NCI-H82 (cell line): Measurements from ENCODE around the gene LRRC34.
A peak's percentile ranks its signal among the peaks of the same experiment; 100 is the strongest.

Experiments used
- DNase-seq: peaks from one replicate; lab custom pipeline; 2025; lab: John Stamatoyannopoulos, UW

The LRRC34 gene

GRCh38 chr3:169812332-169813235, at the start of gene LRRC34, which contains the start of gene LRRIQ4:
Gene LRRC34 (minus strand): TSS chr3:169812904. CDS start chr3:169812548, 356 bp downstream.
Gene LRRIQ4 (plus strand): TSS chr3:169812870. CDS start chr3:169821922, 9,052 bp downstream.
- peak; percentile 94 for DNase-seq

- no peak for DNase-seq
Measured at GRCh38 chr3:169861871-169862270, 49.2 kb upstream of the LRRC34 start.

GRCh38 chr3:169857811-169858210, 45.1 kb upstream of the LRRC34 start:
- DNase-seq: no peak

- no peak for DNase-seq
Measured at GRCh38 chr3:169855514-169855913, 42.8 kb upstream of the LRRC34 start.

GRCh38 chr3:169850618-169851017, 37.9 kb upstream of the LRRC34 start:
- DNase-seq: no peak

GRCh38 chr3:169848741-169849140, 36.0 kb upstream of the LRRC34 start:
- no peak for DNase-seq

GRCh38 chr3:169847896-169848295, 35.2 kb upstream of the LRRC34 start:
- DNase-seq: peak; percentile 64

GRCh38 chr3:169846458-169847193, 33.9 kb upstream of the LRRC34 start:
- no peak for DNase-seq

GRCh38 chr3:169842960-169843359, 30.3 kb upstream of the LRRC34 start:
- peak; percentile 68 for DNase-seq

GRCh38 chr3:169841171-169841570, 28.5 kb upstream of the LRRC34 start:
- no peak for DNase-seq

- DNase-seq: no peak
Measured at GRCh38 chr3:169838511-169839030, 25.9 kb upstream of the LRRC34 start.

- no peak for DNase-seq
Measured at GRCh38 chr3:169836942-169837275, 24.2 kb upstream of the LRRC34 start.

- peak; percentile 85 for DNase-seq
Measured at GRCh38 chr3:169836078-169836941, 23.6 kb upstream of the LRRC34 start.

- no peak for DNase-seq
Measured at GRCh38 chr3:169835533-169835932, 22.8 kb upstream of the LRRC34 start.

GRCh38 chr3:169827712-169828111, 15.0 kb upstream of the LRRC34 start:
- DNase-seq: no peak

- DNase-seq: no peak
Measured at GRCh38 chr3:169825316-169825715, 12.6 kb upstream of the LRRC34 start.

GRCh38 chr3:169822983-169823382, 10.3 kb upstream of the LRRC34 start:
- no peak for DNase-seq

- no peak for DNase-seq
Measured at GRCh38 chr3:169822540-169822939, 9.8 kb upstream of the LRRC34 start.

- DNase-seq: no peak
Measured at GRCh38 chr3:169822091-169822490, 9.4 kb upstream of the LRRC34 start.

GRCh38 chr3:169818316-169818715, 5.6 kb upstream of the LRRC34 start:
- DNase-seq: no peak

GRCh38 chr3:169815590-169816150, 3.0 kb upstream of the LRRC34 start:
- DNase-seq: no peak
